ENCODE results near the gene AGBL1.

GRCh38 chr15:86829245-86829644, 749.6 kb downstream of the AGBL1 start:
- TF ChIP-seq POLR2A (IDR thresholded peaks at IDR 0.05; ENCODE audit: low read length) (no peak), GATA1 (IDR thresholded peaks at IDR 0.05; ENCODE audit: low read depth, low read length) (no peak)
